Thoracic aorta (tissue), 2 donors: ENCODE measurements around the gene HSBP1L1. TPM values are rescaled to one million over a fixed set of nuclear protein-coding genes. Genes with fewer than 3 reads are reported as not detected.

Experiments used
- ATAC-seq: fragments of 150-250 bp; one replicate; pipeline ENCODE4 v1.8.0; 2017; ENCODE audit warnings: low read depth; ENCODE audit not compliant: insufficient number of reproducible peaks, low FRiP score
- DNase-seq: peaks from one replicate; pipeline ENCODE4 v3.0.0-alpha.2; 2020; ENCODE audit warnings: low spot score
- H3K27ac ChIP-seq, 2 donors: fragments of 200-600 bp; sonication (generic); 1 replicate in 1 of 2; 2 replicates in 1 of 2; pipeline ENCODE4 v1.5.1; 2016; ENCODE audit warnings: mild to moderate bottlenecking in 2 of 2, moderate library complexity in 2 of 2
- H3K27me3 ChIP-seq: fragments of 200-600 bp; sonication (generic); replicated peaks from 2 replicates; pipeline ENCODE4 v1.6.0; 2016; ENCODE audit warnings: mild to moderate bottlenecking; ENCODE audit not compliant: insufficient read depth
- H3K36me3 ChIP-seq: fragments of 200-600 bp; sonication (generic); one replicate; pipeline ENCODE4 v1.5.1; 2016
- H3K4me1 ChIP-seq, 2 donors: fragments of 200-600 bp; sonication (generic); 1 replicate in 1 of 2; 2 replicates in 1 of 2; pipeline versions ENCODE4 v1.5.1 to v1.6.0; 2016; ENCODE audit warnings: low read depth in 2 of 2, mild to moderate bottlenecking in 1 of 2; ENCODE audit not compliant: control insufficient read depth in 1 of 2
- H3K4me3 ChIP-seq: fragments of 200-600 bp; sonication (generic); 2 replicates; pipeline ENCODE4 v1.5.1; 2016; ENCODE audit warnings: mild to moderate bottlenecking
- H3K9me3 ChIP-seq: fragments of 200-600 bp; sonication (generic); 2 replicates; pipeline ENCODE4 v1.5.1; 2016
- CTCF ChIP-seq: fragments of 200-600 bp; sonication (generic); IDR thresholded peaks from one replicate; pipeline ENCODE4 v1.5.1; 2019; ENCODE audit warnings: antibody characterized with exemption
- total RNA-seq, 2 donors: library from RNA; depleted of rRNA; stranded (reverse); fragments of >200 nt; gene quantifications; one replicate each; pipeline versions ENCODE4 v1.1.0 to v1.2.3, GENCODE V29; 2016

The HSBP1L1 gene
- total RNA-seq, 2 donors from 2014 or later = 8.5 to 11.6 TPM

- H3K4me1 ChIP-seq = no peaks in the 10 kb centered on the region
- H3K4me3 ChIP-seq = no peak overlapping the region
- H3K27me3 ChIP-seq = no peaks in the 10 kb centered on the region
- TF ChIP-seq CTCF = no peak
- peaks cover 15% of the 10 kb centered on the region for H3K9me3 ChIP-seq
- no peak for DNase-seq
- no peak overlapping the region for H3K27ac ChIP-seq
- ATAC-seq = no peak
- H3K36me3 ChIP-seq = peaks cover 2% of the 10 kb centered on the region
Measured at GRCh38 chr18:79935499-79935898, 28.9 kb upstream of the HSBP1L1 start.

- Histone ChIP-seq H3K27me3 (no peaks in the 10 kb centered on the region), H3K36me3 (peaks cover 2% of the 10 kb centered on the region), H3K4me1 (no peaks in the 10 kb centered on the region), H3K4me3 (no peak overlapping the region), H3K9me3 (peaks cover 11% of the 10 kb centered on the region), H3K27ac (no peak overlapping the region)
- no peak for DNase-seq
- no peak for ATAC-seq
- TF ChIP-seq CTCF = no peak
Measured at GRCh38 chr18:79935925-79936324, 28.5 kb upstream of the HSBP1L1 start.

GRCh38 chr18:79936641-79937040 is 27.8 kb upstream of the HSBP1L1 start:
- Histone ChIP-seq H3K4me3 (no peak overlapping the region), H3K9me3 (peaks cover 5% of the 10 kb centered on the region), H3K27ac (no peak overlapping the region), H3K36me3 (peaks cover 8% of the 10 kb centered on the region), H3K4me1 (no peaks in the 10 kb centered on the region), H3K27me3 (no peaks in the 10 kb centered on the region)
- no peak for TF ChIP-seq CTCF
- no peak for DNase-seq
- no peak for ATAC-seq

GRCh38 chr18:79937103-79937860 is 27.2 kb upstream of the HSBP1L1 start:
- H3K27ac ChIP-seq = no peak overlapping the region
- DNase-seq (no peak), ATAC-seq (no peak)
- TF ChIP-seq CTCF = no peak
- no peaks in the 10 kb centered on the region for H3K27me3 ChIP-seq
- H3K4me1 ChIP-seq = no peaks in the 10 kb centered on the region
- H3K9me3 ChIP-seq = peaks cover 5% of the 10 kb centered on the region
- H3K4me3 ChIP-seq = no peak overlapping the region
- peaks cover 13% of the 10 kb centered on the region for H3K36me3 ChIP-seq

- no peak for TF ChIP-seq CTCF
- no peaks in the 10 kb centered on the region for H3K27me3 ChIP-seq
- no peak for DNase-seq
- no peaks in the 10 kb centered on the region for H3K4me1 ChIP-seq
- peaks cover 16% of the 10 kb centered on the region for H3K36me3 ChIP-seq
- H3K9me3 ChIP-seq = peaks cover under 1% of the 10 kb centered on the region
- no peak overlapping the region for H3K4me3 ChIP-seq
- no peak overlapping the region for H3K27ac ChIP-seq
- no peak for ATAC-seq
Measured at GRCh38 chr18:79938196-79938595, 26.2 kb upstream of the HSBP1L1 start.
